Peyer's patch (tissue), 4 donors: Measurements from ENCODE around the gene MSI2.

Source experiments
- POLR2A ChIP-seq, 2 donors: fragments of 450-650 bp; IDR thresholded peaks; one replicate each; pipeline ENCODE4 v1.5.1; 2017; ENCODE audit warnings: antibody characterized with exemption in 2 of 2, mild to moderate bottlenecking in 2 of 2, moderate library complexity in 2 of 2
- TF ChIP-seq, protein P1 (sequence below), 6 experiments: fragments of 450-650 bp in 4 of 6; fragments of 200-600 bp in 2 of 6; sonication (generic) in 1 of 6; IDR thresholded peaks; one replicate each; pipeline ENCODE4 v1.5.1; 2017 to 2019; ENCODE audit warnings: antibody characterized with exemption in 6 of 6, mild to moderate bottlenecking in 3 of 6, moderate library complexity in 1 of 6

GRCh38 chr17:57354673-57355072, 98.3 kb downstream of the MSI2 start:
- TF ChIP-seq, protein P1, sequence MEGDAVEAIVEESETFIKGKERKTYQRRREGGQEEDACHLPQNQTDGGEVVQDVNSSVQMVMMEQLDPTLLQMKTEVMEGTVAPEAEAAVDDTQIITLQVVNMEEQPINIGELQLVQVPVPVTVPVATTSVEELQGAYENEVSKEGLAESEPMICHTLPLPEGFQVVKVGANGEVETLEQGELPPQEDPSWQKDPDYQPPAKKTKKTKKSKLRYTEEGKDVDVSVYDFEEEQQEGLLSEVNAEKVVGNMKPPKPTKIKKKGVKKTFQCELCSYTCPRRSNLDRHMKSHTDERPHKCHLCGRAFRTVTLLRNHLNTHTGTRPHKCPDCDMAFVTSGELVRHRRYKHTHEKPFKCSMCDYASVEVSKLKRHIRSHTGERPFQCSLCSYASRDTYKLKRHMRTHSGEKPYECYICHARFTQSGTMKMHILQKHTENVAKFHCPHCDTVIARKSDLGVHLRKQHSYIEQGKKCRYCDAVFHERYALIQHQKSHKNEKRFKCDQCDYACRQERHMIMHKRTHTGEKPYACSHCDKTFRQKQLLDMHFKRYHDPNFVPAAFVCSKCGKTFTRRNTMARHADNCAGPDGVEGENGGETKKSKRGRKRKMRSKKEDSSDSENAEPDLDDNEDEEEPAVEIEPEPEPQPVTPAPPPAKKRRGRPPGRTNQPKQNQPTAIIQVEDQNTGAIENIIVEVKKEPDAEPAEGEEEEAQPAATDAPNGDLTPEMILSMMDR (IDR thresholded peaks at IDR 0.05) = no peak
- TF ChIP-seq POLR2A (IDR thresholded peaks at IDR 0.05) = no peak
